Measurements from ENCODE around the gene HOTAIR.

The HOTAIR gene

DNA sequence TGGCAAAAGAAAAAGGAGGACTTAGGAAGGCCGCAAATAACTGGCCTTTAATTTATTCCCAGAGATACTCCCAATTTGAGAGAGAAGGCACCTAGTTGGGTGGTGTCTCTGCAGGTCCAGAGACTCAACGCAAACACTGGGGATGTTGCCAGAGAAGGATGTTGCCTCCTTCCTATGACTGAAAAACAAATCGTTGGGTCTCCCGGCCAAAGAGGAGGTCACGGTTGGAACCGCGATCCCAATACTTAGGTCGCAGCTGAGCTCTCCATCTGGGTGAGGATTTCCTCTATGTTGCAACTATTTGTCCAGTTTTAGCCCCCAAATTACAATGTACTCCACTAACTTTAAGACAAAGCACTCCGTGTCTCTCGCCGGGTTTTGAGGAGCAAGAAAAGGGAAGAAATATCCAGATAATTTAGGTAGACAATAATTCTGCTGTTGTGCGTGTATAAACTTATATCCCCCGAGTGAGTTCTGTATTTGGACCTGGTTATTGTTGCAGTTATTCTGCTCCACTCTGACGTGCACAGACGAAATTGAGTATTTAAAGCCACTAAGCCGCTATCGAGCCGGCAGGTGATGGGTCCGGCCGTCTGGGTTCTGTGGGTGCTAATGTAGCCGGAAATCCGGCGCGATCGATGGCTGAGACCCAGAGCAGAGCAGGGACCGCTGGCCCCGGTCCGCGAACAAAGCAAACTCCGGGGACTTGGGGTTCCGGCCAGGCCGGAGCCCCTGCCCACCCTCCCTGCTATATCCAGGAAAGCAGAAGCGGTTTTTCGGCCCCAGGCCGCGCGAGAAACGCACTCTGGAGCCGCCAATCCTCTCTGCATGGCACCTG, 14.3 kb downstream of the HOTAIR start:
- no peak for DNase-seq (ENCODE audit: low spot score)

DNA sequence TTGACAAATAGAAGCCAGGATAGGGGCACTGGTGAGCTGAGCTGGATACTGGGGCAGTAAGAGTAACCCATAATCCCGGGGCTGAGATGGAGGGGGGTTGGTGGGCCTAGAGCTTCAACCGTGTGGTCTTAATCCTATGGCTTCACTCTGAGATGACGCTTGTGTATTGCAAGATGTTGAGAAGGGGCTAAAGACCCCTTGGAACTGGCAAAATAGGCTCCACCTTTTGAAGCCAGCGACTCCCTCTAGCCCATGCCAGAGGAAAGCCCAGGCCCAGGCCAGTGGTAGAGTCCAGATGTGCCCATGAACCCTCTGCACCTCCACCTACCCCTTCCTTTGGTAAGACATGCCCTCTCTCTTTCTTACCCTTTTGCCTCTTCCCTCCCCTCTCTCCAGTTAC, 15.4 kb downstream of the HOTAIR start:
- no peak for DNase-seq (ENCODE audit: low spot score)

DNA sequence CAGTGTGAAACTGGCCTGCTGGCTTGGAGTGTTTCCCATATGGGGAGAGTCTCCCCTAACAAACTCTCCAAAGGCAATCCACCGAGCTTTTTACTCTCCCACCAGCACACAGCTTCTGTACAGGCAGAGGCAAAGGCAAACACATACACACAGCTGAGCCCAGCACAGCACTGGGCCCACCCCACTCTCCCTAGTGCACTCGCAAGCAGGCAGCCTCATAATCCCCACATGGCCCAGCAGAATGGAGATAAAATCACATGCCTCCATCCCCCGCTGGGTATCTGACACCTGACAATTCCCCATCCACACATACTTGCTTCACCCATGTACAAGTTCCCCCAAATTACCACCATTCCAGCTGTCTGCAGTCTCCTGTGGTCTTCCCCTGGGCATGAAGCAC, 16.6 kb downstream of the HOTAIR start:
- no peak for DNase-seq (ENCODE audit: low spot score)

DNA sequence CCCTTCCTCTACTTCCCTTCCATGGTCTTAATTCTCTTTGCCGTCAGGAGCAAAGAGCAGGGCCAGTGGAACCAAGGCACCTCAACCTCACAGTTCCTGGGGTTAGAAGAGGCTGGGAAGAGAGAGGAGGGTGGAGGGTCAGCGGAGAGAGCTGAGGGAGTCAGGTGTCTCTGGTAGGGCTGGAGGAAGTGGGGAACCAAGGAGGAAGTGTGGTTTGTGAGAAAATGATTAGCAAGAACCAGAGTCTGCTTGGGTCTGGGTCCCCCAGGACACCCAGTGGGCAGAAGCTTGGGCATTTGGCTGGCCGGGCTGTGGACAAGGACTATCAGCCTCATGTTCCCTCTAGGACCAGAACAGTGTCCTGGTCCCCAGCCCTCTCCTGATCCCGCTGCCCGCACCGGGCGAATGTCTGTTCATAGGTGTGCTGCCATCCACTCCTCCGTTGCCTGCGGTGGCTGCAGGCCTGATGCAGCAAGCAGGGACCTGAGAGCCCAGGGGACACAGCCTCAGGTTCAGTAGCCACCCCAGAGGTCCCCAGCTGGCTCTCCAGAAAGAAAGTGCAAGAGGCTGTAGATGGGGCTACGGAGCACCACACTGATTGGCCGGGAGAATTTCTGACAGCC, 17.7 kb downstream of the HOTAIR start:
- DNase-seq (ENCODE audit: low spot score) = no peak

DNA sequence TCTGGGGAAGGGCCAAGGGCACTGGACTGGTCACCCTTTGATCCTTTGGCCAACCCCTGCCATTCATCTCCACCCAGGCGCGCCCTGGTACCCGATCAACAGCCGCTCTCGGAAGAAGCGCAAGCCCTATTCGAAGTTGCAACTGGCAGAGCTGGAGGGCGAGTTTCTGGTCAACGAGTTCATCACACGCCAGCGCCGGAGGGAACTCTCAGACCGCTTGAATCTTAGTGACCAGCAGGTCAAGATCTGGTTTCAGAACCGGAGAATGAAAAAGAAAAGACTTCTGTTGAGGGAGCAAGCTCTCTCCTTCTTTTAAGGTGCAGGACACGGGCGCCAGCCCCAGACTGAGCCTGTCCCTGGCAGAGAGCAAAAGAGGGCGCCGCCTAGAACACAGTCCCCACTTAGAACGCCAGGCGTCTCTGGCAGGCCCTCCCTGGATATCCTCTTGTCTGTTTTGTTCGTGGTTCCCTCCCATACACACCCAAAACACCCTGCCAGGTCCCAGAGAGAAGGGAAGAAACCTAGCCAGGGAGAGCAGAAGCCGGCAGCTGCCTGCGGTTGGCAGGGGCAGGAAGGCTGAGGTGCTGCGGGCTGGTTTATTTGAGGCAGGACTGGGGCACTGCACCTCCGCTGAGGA, 18.4 kb downstream of the HOTAIR start:
- DNase-seq (ENCODE audit: low spot score) = no peak

DNA sequence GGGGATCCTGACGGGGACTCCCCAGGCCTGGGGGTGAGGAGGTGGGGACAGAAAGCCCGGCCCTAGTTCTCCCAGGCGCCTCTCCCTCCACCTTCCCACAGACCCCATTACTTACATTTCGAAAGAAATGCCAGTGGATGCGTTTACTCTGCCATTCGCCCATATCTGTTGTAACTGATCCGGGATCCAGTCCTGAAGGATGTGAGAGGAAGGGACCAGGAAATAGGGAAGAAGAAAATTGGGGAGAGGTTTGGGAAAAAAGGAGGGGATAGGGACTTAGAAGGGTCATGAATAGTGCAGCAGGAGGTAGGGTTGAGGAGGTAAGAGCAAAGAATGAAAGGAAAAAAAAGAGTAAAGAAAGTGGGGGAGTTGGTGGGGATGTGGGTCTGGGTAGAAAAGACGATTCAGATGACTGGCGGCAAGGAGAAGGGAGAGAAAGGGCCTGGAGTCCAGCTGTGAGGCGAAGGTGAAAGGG, 18.9 kb downstream of the HOTAIR start:
- DNase-seq (ENCODE audit: low spot score) = no peak

DNA sequence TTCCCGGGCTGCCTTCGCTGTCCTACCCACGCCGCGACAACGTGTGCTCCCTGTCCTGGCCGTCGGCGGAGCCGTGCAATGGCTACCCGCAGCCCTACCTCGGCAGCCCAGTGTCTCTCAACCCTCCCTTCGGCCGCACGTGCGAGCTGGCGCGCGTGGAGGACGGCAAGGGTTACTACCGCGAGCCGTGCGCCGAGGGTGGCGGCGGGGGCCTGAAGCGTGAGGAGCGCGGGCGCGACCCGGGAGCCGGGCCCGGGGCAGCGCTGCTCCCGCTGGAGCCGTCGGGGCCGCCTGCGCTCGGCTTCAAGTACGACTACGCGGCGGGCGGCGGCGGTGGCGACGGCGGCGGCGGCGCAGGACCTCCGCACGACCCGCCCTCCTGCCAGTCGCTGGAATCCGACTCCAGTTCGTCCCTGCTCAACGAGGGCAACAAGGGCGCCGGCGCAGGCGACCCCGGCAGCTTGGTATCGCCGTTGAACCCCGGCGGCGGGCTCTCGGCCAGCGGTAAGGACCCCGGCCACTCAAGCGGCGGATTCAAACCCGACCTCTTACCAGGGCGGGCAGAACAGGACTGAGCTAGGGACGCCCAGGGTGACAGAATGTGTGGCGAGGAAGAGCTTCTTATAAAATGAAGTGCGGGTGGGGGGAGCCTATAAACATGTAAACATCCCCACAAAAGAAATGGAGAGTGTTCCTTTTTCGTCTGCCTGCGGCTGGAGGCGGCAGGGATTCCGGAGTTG, 19.5 kb downstream of the HOTAIR start:
- DNase-seq (ENCODE audit: low spot score) = no peak

DNA sequence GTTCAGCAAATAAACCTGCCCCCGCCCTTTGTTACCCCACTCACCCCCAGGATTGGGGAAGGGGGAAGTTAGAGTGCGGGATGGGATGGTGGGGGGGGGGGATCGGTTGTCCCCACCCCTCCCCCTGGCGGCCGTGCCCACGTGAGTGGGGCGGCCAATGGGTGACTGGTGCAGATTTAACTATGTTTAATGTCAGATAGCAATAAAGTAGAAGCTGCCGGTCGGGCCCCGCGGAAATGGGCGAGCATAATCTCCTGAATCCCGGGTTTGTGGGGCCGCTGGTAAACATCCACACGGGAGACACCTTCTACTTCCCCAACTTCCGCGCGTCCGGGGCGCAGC, 20.1 kb downstream of the HOTAIR start, which contains the start of gene HOXC12:
Gene HOXC12, plus strand, starts transcription at position 210 of the 342 bp plus-strand sequence. Its CDS starts 27 bp downstream, at position 237.
- no peak for DNase-seq (ENCODE audit: low spot score)

DNA sequence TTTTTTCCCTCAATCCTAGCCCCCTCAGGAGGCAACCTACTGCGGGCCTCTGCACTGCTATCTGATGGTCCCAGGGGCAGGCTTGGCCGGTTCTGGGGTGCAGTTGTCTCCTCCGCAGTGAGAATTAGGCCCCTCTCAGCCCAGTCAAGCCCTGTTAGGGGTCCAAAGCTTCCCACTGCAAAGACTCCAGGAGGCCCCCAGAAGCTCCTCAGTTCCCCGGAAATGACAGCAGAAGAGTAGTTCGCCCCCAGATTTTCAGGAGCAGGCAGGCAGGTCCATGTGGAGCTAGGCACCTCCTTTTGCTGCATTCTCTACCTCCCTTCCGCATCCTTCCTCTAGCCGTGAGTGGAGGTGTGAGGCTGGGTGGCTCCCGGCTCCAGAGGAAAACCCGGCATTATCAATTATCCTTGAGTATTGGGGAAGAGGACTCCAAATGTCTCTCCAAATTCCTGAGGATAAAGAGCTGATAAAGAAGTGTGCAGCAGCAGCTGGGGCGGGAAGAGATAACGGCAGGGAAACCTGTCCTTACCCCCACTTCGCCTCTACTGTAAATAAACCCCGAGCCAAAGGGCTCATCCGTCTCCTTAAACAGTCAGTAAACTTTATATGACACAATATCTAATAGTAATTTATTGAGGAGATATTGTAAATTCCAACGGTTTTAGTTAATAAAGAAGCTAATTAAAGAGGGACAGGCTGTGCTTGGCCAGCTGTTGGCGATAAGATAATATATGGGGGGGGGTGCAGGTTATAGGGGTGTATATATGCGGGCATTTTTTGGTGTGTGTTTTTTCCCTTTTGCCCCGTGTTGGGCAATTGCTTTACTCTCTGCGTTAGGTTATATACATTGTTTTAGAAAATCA, 20.7 kb downstream of the HOTAIR start:
- no peak for DNase-seq (ENCODE audit: low spot score)

DNA sequence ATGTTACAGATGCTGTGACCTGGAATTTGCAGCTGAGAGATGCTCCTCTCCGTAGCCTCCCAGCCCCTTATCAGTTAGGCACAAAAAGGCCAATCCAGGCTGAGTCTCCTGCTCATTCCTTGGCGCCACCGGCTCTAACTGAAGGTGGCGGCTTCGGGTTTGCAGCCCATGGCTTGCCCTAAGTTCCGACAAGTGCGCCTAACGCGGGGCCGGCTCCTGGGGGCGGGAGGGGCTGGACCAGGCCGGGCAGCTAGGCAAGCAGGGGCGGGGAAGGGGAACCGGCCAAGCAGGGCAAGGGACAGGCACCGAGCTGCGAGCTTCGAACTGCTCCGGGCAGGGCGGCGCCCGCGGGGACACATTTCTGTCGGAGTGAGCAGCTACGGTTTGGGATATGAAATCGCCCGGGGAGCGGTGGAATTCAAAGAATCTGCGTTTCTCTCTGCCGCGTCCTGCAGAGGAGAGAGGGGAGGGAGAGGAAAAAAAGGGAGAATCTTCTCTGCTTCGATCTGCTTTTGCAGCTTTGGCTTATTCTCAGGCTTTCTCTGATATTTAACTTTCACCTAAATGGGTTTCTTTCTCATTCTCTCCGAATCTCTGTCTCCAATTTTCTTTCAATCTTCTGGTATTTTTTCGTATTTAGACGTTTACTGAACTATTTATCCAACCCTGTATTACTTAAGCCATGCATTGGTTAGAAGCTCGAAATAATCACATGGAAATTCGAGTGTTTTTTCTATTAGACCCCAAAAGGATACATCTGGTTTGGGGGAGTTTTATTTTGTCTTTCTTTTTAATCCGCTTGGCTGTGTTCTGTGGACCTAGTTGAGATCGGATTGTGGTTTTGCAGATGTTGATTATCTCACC, 21.7 kb downstream of the HOTAIR start:
- no peak for DNase-seq (ENCODE audit: low spot score)

DNA sequence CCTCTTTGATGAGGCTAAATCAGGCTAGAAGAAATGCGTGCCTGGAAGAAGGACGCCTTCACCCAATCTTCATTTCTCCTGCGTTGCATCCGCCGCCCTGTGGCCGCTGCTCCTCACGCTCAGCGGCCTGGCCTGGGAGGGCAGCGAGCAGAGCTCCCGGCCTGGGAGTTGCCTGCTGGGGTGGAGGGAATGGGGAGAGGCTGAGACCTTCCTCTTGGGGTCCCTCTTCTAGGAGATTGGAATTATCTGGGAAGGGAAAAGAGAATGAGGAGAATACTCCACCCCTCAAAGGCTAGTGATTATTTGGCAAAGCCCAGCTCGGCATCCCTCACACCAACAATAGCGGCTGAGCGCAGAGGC, 22.4 kb downstream of the HOTAIR start:
- no peak for DNase-seq (ENCODE audit: low spot score)

DNA sequence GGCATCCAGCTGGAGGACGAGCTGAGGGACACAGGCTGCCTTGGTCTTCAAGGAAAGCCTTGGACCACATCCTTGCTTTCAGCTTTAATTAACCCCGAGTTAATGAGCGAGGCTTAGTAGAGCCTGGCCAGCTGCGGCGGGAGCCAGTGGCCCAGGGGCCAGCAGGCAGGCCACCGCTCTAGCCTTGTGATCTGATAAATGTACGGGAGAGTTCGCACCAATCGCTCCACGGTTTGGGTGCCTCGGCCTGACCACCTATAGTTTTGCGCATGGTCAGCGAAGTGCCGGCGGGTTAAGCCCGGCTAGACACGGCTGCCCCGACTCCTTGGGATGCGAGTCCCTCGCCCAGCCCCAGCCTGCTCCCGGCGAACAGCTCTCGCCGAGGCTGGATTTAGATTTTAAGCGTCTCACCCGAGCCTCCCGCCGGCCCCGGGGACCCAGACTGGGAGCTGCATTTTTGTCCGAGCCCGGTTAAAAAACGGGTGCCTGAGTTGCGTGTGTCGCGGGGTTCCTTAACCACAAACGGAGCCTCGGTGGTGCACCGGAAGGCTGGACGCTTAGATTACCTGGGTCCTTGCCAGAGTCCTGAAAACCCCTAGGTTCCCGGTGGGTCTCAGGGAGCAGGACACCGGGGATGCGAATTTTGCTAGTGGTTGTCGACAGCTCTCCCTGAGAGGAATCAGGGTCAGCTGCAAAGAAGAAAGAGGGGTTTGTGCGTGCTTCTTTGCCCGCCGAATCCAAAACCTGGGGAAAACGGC, 23.0 kb downstream of the HOTAIR start:
- DNase-seq (ENCODE audit: low spot score) = no peak

DNA sequence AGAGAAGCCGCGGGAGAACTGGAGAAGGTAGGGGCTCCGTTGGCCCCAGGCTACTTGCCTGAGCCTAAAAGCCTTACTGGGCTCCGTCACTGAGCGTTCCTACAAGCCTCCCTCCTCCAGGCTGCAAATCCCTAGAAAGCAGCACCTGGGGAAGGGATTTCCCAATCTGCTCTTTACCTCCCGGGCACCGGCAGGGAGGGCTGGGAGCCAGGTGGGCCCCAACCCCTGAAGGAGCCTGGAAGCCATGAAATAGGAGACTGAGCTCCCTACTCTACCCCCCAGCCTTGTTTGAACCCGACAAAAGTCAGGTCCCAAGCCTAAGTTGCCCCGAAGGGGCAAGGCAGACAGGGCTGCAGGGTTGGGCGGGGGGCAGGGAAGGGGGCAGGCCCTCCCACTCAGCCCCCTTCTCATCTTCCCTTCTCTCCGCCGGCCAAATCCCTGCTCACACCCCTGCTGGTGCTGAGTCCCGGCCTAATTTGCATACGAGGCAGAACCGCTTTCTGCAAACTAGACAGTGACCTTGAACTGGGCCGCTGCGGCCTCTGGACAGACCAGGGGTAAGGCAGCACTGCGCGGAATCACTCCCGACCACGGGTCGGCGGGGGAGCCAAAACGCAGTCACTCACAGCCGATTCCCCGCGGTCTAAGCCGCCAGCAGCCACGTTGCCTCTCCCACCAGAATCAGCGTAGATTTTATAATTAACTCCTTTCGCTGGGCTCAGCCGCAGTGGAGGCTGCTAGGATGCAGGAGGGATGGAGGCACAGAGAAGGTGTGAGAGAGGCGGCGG, 23.8 kb downstream of the HOTAIR start:
- no peak for DNase-seq (ENCODE audit: low spot score)

DNA sequence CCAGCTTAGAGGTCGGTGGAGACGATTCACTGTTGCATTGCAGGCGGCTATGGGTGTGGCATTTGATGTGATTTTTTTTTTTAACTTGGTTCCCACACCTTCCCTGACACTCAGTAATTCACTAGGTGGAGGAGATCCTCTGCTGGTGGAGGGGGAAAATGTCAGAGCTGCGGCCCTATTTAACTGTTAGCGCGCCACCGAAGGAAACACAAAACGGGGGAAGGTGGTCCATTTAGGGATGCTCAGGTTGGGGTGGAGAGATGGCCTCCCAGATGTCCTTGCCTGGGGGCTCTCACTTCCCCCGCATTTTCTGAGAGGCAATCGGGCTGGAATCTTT, 24.3 kb downstream of the HOTAIR start:
- no peak for DNase-seq (ENCODE audit: low spot score)

DNA sequence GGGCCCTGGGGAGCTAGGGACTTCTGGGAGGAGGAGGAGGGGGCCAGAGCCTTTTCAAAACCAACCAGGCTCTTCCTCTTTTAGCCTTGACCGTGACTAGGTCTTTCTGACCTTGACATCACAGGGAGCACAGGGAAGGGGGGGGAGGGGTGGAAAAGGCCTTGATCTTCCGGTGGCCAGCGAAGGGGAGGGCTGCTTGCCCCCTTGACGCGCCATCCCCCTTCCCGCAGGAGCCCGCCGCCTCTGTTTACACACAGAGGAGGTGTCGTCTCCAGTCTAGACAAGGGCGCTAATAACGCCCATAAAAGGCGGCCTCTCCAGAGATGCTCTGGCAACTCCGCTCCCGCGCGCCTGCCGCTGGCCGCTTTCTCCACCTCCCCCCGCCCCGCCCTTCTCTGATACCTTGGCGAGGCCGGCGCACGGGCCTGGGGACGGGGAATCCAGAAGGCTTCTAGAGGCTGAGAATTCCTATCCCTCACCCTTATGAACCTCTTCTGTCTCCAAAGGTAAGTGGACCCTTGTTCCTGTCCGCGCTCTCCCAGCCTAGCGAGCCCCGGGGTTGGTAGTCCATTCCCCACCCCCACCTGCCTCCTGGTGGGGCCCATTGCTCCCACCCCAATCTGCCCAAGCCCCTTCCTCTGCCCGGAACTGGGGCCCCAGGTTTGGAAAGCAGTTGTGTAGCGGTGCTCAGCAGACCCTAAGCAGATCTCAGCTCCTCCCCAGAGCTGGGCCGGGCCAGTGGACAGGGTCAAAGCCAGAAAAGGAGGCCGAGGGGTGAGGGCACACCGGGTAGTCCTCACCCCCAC, 24.9 kb downstream of the HOTAIR start:
- DNase-seq (ENCODE audit: low spot score) = no peak

DNA sequence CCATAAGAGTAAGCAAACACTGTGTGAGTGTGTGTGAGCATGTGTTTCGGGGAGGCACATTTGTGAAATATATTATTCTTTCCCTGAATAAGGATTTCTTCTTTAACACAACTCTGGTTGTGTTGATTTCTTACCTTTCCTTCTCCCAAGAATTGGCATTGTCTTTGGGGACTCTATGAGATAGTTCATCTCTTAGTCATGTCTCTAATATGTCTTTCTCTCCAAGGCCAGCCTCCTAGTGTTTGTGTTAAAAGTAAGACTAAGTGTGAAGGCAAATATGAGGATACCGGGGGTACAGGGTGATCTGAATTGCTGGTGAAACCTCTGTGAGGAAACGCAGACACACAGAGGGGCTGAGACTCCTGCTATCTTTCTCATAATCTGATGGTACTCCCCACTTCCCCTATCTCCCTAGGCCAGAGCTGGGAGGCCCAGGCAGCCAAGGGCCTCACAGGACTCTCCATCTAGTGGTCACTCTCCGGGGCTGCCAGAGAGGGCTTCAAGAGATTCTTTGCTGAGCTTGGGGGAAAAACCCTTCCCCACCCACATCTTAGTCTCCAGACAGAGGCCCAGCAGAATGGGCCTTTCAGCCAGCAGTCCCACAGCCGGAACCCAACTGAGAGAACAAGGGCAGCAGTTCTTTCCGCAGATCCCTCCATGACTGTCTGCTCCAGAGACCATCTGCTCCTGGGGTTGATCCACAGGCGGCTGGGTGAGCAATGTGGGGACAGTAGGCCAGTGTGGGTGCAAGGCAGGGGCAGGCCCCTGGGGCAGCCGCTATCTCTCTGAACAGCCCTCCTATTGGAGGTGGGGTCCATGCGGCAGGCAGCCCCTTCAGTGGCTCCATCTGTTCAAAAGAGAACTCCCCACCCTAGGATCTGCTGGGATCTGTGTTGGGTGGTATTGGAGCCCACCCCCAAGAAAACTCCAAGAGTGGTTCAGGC, 25.8 kb downstream of the HOTAIR start:
- DNase-seq (ENCODE audit: low spot score) = no peak

DNA sequence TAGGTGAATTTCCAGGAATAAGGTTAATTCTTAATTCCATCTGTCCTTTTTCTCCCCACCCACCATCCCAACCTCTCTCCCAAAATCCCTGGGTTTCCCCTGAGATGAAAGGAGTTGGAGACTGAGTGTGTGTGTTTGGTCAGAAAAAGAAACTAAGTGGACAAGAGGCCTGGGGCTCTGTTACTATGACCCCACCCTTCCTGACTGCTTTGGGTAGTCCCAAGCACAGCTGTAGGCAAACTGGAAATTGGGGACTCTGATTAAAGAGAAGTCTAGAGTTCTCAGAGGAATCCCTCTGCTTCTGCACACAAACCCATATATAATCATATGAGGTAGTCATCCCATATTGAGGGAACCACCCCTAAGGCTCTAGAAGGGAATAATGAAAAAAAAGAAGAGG, 27.0 kb downstream of the HOTAIR start:
- DNase-seq (ENCODE audit: low spot score) = no peak
